NCI-H1436 treated with DMSO at 0.1 percent for 48 hours (cell line): ENCODE measurements around the gene CDC42BPA.
"Not testable (repeated sequence)": the region's sequence is repeated elsewhere in the genome, so short reads cannot be mapped to it uniquely, and the experiment has no call there.

Experiments
- DNase-seq: peaks from one replicate; lab custom pipeline; 2025; lab: John Stamatoyannopoulos, UW

The CDC42BPA gene

DNA sequence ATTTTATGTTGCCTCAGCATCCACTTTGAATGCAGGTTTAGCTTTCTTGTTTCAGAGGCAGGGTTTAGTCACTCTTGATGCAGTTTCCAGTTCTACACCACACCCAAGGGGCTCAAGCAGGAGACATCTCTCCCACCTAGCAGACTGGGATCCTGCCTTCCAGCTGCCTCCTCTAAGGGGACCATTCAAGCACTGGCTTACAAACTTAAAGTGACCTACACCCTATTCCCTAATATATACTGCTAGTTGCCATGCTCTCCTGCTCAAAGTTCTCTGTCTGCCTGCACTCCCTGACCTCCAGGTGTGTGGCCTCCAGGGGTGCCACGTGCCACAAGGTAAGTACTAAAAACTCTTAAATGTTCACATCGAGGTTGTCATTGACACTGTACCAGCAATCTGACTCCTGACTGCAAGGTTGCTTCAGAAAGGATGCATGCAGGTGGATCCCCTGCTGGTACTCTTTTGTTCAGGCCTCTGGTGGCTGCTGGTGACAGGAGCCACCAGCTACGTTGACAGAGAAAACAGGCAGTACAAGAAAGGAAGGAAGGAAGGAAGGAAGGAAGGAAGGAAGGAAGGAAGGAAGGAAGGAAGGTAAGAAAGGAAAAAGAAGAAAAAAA, 192.3 kb downstream of the CDC42BPA start:
- DNase-seq = no peak

DNA sequence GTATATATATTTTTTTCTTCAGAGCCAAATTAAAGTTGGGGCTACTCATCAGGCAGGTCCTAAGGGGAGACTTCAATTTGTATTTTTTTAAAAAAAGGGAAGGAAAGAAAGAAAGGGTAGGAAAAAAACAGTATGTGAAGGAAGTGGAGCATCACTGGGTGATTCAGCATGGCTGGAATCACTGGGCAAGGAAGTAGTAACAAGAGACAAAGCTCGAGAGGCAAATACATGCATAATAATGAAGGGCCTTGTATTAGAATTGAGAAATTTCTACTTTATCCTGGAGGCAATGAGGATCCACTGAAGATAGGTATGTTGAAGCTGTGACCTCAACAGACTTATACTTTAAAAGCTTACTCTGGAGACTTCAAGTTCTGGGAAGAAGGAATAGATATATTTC, 193.8 kb downstream of the CDC42BPA start:
- no peak for DNase-seq

DNA sequence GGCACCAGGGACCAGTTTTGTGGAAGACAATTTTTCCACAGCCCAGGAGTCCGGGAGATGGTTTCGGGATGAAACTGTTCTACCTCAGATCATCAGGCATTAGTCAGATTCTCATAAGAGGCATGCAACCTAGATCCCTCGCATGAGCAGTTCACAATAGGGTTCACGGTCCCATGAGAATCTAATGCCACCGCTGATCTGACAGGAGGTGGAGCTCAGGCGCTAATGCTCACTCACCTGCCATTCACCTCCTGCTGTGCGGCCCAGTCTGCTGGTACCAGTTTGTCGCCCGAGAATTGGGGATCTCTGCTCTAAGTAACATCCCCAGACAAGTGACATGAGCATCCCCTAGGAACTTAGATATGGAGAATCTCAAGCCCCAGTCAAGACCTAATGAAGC, 197.5 kb downstream of the CDC42BPA start:
- peak; percentile 68 for DNase-seq

GRCh38 chr1:227112538-227112937, 205.8 kb downstream of the CDC42BPA start:
- no peak for DNase-seq

DNA sequence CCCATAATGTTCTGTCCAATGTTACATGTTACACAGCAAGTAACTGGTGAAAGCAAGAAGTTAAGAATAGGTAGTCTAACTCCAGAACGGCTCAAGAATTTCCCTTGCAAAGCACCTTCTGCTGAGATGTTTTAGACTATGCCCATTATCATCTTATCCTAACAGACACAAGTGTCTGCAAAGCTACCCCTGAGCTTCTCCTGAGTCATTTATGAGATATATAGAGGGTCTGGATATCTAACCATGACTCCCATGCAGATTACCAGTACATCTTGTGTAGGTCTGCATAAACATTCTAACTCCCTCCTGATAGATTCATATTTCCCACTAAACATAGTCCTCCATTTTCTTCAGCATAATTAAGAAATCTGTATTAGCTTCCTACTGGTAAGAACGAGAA, 206.5 kb downstream of the CDC42BPA start:
- DNase-seq = no peak

- not testable (repeated sequence) for DNase-seq
Measured at GRCh38 chr1:227105291-227105690, 213.0 kb downstream of the CDC42BPA start.

DNA sequence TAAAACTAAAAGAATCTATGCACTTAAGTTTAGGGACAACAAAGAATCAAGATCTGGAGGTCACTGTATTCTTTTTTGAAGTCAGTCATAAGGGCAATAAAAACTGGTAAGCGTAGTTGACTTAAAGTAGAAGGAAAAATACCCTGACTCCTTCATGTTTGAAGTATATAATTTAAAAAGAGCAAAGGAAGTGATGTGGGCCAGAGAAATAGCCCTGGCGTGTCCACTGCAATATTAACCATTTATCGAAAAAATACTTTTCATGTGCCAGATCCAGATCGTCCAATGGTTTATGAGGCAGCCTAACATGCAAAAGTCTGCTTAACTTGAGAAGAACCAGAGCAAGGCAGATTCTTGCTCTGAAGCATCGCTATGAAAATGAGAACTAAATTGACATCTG, 216.2 kb downstream of the CDC42BPA start:
- DNase-seq = no peak

DNA sequence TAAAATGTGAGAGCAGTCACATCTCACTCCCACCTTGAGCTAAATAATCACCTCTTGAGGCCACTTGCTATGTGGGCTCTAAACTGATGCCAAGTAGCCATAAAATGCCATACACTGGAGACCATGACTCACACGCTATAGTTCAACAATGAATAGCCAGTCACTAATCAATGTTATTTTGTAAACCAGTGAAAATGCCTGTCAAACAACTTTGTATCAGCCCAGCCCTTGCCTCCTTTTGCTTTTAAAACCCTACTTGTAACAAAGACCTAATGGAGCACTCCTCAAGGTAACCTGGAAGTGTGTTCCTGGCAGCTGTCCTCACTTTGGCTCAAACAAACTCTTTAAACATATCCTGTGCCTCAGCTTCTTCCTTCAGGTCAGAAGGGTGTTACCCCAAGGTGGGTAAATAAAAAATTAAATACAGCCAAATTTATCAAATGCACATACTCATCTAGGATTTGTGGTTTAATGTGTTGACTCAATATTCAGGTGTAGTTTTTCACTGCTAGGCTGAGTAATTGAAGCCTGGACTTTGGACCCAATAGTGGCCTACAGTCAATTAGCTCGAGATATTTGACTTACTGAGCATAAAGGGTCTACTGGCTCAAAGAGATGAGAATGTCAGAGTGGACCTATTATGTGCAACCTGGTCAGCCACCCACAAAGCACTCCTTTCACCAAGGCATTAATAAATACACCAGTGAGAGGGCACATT, 223.9 kb downstream of the CDC42BPA start:
- peak; percentile 45 for DNase-seq

GRCh38 chr1:227093309-227093708, 225.0 kb downstream of the CDC42BPA start:
- DNase-seq = no peak

DNA sequence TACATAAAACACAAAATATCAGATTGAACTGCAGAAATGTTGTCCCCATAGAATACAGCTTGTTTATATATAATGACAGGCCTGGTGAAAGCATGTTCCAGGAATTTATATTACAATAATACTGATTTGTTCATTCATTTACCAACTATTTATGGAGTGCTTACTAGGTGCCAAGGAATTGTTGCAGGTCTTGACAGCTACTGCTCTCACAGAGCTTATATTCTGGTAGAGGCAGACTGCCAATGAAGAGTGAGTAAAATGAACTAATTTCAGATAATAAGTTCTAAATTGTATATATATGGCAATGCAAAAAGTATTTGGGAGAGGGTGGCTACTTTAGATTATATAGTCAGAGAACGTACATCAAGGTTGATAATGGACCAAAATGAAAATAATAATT, 226.2 kb downstream of the CDC42BPA start:
- DNase-seq = no peak

DNA sequence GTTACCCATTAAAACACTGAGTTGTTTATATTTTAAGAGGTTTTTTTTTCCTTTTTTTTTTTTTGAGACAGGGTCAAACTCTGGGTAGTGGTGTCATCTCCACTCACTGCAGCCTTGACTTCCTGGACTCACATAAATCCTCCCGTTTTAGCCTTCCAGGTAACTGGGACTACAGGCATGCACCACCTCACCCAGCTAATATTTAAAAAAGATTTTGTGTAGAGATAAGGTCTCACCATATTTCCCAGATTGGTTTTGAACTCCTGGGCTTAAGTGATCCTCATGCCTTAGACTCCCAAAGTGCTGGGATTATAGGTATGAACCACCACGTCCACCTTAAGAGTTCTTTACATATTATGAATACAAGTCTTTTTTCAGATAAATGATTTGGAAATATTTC, 231.7 kb downstream of the CDC42BPA start:
- no peak for DNase-seq

DNA sequence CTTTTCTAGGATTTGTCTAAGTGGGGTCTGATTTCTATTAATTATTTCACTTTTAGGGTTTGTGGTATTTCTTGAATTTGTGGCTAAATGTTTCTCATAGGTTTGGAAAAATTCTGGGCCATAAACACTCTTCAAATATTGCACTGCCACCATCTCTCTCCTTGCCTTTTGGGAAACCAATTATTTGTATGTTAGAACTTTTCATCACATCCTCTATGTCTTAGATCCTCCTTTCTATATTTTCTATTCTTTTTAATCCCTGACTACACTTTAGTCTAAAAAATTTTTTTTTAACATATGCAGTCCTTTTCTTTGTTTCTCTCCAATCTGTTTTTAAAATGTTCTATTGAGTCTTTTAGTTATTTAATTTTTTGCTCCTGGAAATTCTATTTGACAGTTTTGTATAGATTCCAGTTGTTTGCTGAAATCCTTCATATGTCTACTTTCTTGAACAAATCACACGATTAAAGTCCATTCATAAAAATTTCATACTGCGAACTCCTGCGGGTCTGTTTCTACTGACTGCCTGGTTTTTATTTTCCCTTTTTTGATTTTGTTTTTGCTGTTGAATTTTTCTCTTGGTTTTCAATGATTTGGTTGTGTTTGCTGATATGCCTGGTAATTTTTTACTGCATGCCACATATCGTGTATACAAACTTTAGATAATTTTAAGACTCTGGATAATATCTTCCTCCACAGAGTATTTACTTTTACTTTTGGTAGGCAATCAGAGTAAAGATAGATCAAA, 235.1 kb downstream of the CDC42BPA start:
- no peak for DNase-seq

DNA sequence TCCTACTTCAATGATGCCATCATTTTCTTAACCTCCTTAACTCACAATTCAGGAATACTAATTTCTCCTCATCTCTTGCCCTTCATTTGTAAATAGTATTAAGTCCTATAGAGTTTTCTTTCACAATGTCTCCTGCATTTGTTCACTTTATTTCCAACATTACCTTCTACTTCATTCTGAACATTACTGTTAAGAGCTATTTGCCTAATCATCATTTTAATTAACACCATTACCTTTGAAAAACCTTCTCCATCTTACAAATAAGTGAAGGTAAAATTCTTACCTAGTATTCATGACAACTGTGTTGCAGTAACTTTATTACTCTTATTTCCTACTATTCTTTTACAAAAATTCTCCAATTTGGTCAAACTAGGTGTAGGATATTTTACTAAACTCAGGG, 240.5 kb downstream of the CDC42BPA start:
- DNase-seq = no peak

- DNase-seq = no peak
Measured at GRCh38 chr1:227073786-227074185, 244.5 kb downstream of the CDC42BPA start.

DNA sequence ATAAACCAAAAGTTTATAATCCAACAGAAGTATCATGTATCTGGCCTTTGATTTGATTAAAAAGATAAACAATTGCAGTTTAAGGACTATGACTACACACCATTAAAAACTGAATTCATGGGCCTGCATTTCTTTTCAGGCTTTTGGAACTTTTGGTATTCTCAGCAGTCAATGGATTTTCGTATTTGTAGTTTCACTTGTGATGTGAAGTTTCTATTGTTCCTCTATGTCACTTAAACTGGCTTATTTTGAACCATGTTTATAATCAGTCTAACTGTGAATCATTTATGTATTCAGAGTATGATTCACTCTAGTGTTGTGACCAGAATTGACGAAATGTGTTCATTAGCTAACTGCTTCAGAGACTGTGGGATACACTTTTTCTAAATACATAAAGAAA, 245.3 kb downstream of the CDC42BPA start:
- DNase-seq = no peak

DNA sequence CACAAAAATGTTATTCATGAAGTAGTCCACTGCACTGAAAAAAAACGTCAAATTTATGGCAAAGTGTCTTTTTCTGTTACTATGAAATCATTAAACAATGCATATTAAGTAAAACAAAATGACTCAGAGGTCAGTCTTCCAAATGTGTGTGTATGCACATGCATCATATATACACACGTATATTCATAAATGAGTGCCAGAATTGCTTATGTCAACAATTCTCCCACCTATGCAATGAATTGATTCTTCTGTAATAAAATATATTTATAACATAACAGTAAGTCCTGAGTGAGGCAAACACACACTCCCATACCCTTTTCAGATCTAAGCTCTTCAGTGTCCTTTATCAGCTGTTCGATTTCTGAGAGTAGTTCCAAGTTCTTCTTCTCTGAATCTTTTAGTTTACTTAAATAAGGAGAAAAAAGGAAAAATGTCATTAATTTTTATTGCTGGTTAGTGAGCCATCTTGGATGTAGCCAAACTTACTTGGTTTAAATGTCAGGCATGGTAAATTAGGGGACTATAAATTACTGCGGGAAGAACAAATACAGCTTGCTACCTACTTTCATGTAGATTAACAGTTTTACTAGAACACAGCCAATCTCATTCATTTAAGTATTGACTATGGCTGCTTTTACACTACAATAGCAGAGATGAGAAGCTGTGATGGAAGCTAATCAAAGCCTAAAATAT, 246.3 kb downstream of the CDC42BPA start:
- DNase-seq = no peak

DNA sequence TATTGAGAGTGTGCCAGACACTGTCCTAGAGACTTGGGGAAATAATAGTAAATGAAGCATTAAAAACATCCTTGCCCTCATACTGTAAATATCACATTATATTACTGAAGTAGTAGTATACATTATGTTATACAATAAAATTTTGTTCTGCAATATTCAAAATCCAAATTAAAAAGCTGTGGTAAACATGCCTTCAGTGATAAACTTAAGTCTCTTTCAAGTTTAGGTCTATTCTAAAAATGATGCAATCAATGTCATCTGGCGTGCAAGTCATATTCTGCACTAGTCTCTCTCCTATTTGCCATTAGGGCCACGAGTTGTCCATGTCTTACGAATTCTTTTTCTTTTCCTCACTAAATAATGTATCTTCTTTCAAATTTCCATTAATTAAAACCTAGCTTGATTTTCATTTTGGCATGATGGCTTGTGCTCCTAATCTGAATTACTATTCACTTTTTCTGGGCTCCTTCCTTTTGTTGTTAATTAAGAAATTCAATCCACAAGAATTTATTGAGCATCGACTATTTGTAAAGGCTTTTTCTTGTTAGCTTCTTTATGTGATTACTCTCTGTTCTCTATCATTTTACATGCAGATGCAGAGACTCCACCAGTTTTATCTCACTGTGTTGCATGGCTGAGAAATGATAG, 247.5 kb downstream of the CDC42BPA start:
- DNase-seq = no peak

DNA sequence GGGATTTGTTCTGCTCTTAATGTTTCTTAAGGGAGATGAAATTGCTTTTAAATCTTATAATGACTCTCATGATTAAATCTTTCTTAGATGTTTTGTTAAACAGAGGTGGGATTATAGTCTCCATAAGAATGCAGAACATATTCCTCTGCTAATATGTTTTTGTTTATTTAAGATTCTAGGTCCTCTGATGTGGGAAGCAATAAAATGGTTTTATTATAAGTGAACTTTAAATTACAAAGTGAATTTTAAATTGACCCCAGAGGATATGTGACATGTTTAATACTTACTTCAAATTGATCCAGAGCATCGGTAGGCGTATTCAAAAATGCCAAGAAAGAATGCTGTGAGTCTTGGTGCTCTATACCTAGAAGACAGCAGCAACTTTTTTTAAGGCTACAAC, 248.8 kb downstream of the CDC42BPA start:
- no peak for DNase-seq

DNA sequence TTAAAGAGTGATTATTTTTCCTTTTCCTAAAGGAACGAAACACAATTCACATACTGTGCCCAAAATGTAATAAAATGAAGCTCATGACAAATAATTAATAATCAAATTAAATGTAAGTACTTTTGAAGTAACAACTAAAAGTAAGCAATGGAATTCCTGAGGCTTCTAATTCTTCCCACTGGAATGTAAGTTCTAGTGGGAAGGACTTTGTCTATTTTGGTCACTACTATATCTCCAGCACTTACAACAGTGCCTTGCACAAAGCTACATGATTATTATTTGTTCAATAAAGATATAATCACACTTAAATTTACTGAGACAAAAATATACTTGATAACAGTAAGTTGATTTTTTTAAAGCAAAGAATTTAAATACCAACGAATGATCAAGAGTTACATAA, 249.4 kb downstream of the CDC42BPA start:
- DNase-seq = no peak

- DNase-seq = no peak
Measured at GRCh38 chr1:227066999-227067398, 251.3 kb downstream of the CDC42BPA start.

- DNase-seq = no peak
Measured at GRCh38 chr1:227065311-227065710, 253.0 kb downstream of the CDC42BPA start.

GRCh38 chr1:227062306-227062705, 256.0 kb downstream of the CDC42BPA start:
- no peak for DNase-seq
